T-helper 2 cell treated with Interferon-gamma antibody and Interleukin-4, amounts not matched to agents 5 μg/mL and 100 μg/mL, for 36 hours (primary cell): ENCODE measurements around the gene NOTCH2NLA.
"Not testable (repeated sequence)": the region's sequence is repeated elsewhere in the genome, so short reads cannot be mapped to it uniquely, and the experiment has no call there.

Experiments used
- DNase-seq: peaks from one replicate; pipeline ENCODE4 v3.0.0; 2021; ENCODE audit warnings: low spot score
- H3K27ac Mint-ChIP-seq: one replicate; pipeline ENCODE4 v1.8.0; 2021; ENCODE audit warnings: mild to moderate bottlenecking, mixed read lengths
- H3K27me3 Mint-ChIP-seq: one replicate; pipeline ENCODE4 v1.8.0; 2021; ENCODE audit warnings: low read depth, mixed read lengths
- H3K36me3 Mint-ChIP-seq: one replicate; pipeline ENCODE4 v1.8.0; 2021; ENCODE audit warnings: low read depth, mixed read lengths
- H3K4me1 Mint-ChIP-seq: one replicate; pipeline ENCODE4 v1.8.0; 2021; ENCODE audit warnings: low read depth, mixed read lengths
- H3K4me3 Mint-ChIP-seq: one replicate; pipeline ENCODE4 v1.8.0; 2022; ENCODE audit warnings: mild to moderate bottlenecking, moderate library complexity, mixed read lengths
- H3K9me3 Mint-ChIP-seq: one replicate; pipeline ENCODE4 v1.8.0; 2021; ENCODE audit warnings: mixed read lengths

The NOTCH2NLA gene

DNA sequence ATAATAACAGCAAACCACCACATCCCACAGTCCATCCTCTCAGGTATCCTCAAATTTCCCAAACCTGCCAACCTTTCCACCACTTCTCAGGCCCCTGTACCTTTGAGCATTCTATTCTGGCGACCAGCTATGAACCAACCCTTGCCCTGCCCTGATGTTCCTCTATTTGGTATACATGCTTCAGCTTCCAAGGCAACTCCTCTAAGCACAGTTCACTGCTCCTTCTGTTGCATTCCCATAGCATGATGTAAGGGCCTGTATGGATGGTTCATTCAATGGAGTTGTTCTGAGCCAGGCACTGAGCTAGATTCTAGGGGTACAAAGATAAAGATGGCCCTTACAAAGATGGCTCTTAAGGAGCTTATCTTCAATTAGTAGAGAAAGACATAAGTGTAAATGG lies 22.7 kb upstream of the NOTCH2NLA start:
- H3K36me3 Mint-ChIP-seq, H3K27ac Mint-ChIP-seq, H3K27me3 Mint-ChIP-seq, H3K4me3 Mint-ChIP-seq, H3K9me3 Mint-ChIP-seq, DNase-seq, H3K4me1 Mint-ChIP-seq: not testable (repeated sequence)

DNA sequence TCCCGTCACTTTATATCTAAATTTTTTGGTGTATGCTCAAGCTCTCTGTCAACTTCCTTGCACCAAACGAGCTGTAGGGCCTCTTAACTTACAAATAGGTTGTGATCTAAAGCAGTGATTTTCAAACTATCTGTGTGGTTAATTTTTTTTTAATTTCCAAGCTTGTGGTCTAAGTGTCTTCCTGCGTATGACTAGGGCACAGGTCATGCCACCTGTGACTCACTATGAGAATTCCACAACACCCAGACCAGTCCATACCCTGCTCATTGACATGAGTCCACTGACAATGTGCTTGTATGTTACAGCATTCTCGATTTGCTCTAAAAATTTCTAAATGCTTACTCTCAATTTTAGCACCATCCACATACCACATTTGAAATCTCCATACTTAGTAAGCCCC lies 19.8 kb upstream of the NOTCH2NLA start:
- H3K4me1 Mint-ChIP-seq, H3K9me3 Mint-ChIP-seq, DNase-seq, H3K36me3 Mint-ChIP-seq, H3K4me3 Mint-ChIP-seq, H3K27me3 Mint-ChIP-seq, H3K27ac Mint-ChIP-seq: not testable (repeated sequence)

DNA sequence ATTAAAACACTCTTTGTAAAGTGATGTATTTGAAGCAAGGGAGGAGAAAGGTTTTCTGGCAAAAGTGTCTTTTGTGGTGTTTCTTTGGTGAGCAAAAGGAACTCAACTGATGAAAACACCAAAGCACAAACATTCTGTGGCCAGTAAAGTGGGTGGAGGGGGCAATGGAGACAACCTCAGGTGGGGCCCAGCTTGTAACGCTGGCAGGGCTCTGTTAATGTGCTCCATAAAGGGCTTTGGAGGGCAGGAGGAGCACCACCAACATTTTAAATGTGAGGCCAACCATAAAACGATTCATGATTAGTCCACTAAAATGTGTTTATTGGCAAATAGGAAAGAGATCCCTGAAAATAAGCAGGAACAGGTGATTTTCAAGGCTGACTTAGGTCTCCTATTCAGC lies 7.8 kb upstream of the NOTCH2NLA start:
- not testable (repeated sequence) for H3K4me3 Mint-ChIP-seq, H3K4me1 Mint-ChIP-seq, H3K9me3 Mint-ChIP-seq, H3K27ac Mint-ChIP-seq, H3K27me3 Mint-ChIP-seq, DNase-seq, H3K36me3 Mint-ChIP-seq

DNA sequence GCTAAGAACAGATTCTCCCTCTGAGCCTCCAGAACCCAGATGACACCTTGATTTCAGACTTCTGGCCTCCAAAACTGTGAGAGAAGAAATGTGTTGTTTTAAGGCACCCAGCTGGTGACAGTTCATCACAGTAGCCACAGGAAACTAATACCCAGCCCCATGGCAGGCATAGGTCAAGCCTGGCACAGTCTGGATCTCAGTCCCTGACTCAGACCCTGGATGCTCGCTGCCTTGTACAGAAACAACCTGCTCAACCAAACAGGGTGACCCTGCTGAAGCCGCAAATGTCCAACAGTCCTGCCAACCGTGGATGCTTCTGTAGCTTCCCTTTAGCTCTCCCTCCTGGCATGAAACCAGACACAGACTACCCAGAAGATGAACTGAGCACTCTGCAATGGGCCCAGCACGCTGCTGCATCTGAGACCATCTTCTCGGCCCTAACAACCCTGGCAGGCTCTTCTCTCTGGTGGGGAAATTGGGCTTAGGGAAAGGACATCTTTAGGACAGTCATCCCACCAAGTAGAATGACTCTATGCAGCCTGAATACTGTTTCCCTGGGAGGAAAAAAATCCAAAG lies 7.3 kb upstream of the NOTCH2NLA start:
- H3K4me3 Mint-ChIP-seq, H3K9me3 Mint-ChIP-seq, H3K36me3 Mint-ChIP-seq, H3K4me1 Mint-ChIP-seq, DNase-seq, H3K27ac Mint-ChIP-seq, H3K27me3 Mint-ChIP-seq: not testable (repeated sequence)

DNA sequence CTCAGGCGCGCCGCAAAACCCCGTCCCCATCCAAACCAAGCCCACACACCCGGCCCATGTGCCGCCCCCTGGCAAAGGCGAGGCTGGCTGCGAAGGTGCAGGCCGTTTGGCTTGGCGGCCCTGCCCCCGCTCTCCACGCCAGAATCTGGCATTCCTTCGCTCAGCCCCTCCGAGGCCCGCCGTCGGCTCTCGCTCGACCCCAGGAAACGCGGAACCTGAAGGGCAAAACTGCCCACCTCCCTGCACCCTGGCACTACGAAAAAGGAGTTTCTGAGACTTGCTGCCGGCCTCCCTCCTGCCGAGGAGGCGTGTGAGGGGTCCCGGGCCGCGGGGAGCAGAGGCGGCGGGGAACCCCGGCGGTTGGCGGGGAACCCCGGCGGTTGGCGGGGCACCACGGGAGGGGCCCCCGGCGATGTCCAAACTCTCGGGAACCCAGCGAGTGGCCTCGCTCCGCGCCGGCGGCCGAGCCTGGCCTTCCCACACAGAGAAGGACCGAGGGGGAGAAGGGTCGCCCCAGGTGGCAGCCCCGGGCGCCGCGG lies 608 bp downstream of the NOTCH2NLA start:
- DNase-seq, result peak; percentile 32

DNA sequence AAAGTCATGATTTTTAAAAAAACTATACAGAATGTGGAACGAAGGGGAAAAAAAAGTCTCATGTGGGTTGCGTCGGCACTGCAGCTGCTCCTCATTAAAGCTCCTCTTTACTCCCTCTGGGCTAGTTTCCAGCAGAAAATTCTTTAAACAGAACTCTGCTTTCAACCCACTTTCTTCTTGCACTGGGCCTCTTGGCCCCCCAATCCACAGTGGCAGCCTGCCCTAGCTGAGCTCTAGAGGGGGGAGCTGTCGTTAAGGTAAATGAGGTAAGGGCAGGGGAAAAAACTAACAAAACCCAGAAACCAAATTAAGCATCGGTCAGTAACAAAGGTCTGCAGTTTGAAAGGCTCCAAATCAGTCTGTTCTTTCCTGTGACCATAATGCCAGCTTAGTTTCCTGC lies 54.3 kb downstream of the NOTCH2NLA start:
- DNase-seq, H3K27ac Mint-ChIP-seq, H3K4me1 Mint-ChIP-seq, H3K4me3 Mint-ChIP-seq, H3K27me3 Mint-ChIP-seq, H3K36me3 Mint-ChIP-seq, H3K9me3 Mint-ChIP-seq: not testable (repeated sequence)

More for the DNA sequence above, 608 bp downstream of the NOTCH2NLA start:
- H3K4me1 Mint-ChIP-seq, H3K36me3 Mint-ChIP-seq, H3K27ac Mint-ChIP-seq, H3K9me3 Mint-ChIP-seq, H3K27me3 Mint-ChIP-seq: not testable (repeated sequence)
- H3K4me3 Mint-ChIP-seq, result peak overlapping the region; percentile 65

DNA sequence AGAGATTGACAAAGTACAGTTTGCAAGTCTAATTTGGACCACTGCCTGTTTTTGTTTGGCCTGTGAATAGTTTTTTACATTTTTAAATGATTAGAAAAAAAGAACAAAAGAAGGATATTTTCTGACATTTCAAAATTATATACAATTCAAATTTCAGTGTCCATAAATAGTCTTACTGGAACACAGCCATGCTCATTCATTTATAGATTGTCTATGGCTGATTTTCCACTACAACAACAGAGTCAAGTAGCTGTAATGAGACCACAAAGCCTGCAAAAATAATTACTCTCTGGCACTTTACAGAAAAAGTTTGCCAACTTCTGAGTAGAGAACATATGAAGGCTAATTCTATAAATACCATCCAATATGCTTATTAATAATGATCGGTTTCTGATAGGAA lies 61.1 kb downstream of the NOTCH2NLA start:
- not testable (repeated sequence) for H3K27ac Mint-ChIP-seq, DNase-seq, H3K9me3 Mint-ChIP-seq, H3K4me1 Mint-ChIP-seq, H3K36me3 Mint-ChIP-seq, H3K4me3 Mint-ChIP-seq, H3K27me3 Mint-ChIP-seq

DNA sequence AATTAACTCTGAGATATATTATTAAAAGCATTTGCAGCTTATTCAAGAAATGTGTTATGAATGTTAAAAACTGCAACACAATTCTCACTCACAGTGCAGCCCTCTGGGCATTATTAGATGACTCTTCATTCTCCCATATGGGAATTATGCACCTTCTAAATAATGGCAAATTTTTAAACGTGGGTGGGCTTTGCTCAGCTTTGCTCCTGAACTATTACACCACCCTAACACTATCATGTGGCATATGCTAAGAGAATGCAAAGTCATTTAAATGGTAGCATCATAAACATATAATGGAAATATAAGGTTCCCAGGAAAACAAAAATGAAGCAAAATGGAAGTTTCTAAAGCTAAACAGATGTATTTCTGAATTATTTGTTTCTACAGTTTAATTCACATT lies 61.5 kb downstream of the NOTCH2NLA start:
- not testable (repeated sequence) for H3K4me3 Mint-ChIP-seq, H3K27ac Mint-ChIP-seq, H3K36me3 Mint-ChIP-seq, H3K9me3 Mint-ChIP-seq, H3K27me3 Mint-ChIP-seq, H3K4me1 Mint-ChIP-seq, DNase-seq

DNA sequence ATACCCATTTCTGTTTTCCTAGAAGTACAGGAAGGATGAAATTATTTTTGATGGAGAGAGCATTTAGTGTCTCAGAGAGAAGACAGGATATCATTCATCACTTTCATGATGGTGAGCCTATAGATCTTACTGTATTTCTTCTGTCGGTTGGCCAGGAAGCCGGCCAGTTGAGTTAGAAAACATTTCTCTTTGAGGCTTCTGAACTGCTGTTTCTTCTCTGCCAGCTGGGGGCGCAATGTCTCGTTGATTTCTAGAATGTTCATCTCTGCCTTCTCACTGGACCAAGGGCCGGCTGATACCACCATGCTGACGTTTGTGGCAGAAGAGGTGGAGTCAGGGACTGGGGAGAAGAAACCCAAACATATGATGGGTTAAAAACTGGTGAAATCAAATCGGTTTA lies 84.4 kb downstream of the NOTCH2NLA start, which contains the start of gene NBPF10:
TSS of gene NBPF10 (minus strand) at position 340 of the 400 bp plus-strand sequence. CDS start at position 305, 35 bp downstream.
- H3K4me1 Mint-ChIP-seq, H3K9me3 Mint-ChIP-seq, H3K27ac Mint-ChIP-seq: not testable (repeated sequence)

More for the DNA sequence above, 84.4 kb downstream of the NOTCH2NLA start, which contains the start of gene NBPF10:
- H3K27me3 Mint-ChIP-seq, H3K36me3 Mint-ChIP-seq, DNase-seq, H3K4me3 Mint-ChIP-seq: not testable (repeated sequence)
